GM12872 (cell line): ENCODE data around the gene ASH1L.

Source experiments
- TF ChIP-seq, protein P1 (sequence below): IDR thresholded peaks from 3 replicates; pipeline ENCODE4 v1.5.1; 2011; ENCODE audit warnings: low read depth, mild to moderate bottlenecking, low read length, moderate library complexity; ENCODE audit not compliant: insufficient read depth

ASH1L gene

GRCh38 chr1:155301342-155301841 lies 261.2 kb downstream of the ASH1L start, which contains the start of gene PKLR:
PKLR (minus strand) TSS chr1:155301438; CDS start chr1:155301395, 43 bp downstream.
- TF ChIP-seq, protein P1, sequence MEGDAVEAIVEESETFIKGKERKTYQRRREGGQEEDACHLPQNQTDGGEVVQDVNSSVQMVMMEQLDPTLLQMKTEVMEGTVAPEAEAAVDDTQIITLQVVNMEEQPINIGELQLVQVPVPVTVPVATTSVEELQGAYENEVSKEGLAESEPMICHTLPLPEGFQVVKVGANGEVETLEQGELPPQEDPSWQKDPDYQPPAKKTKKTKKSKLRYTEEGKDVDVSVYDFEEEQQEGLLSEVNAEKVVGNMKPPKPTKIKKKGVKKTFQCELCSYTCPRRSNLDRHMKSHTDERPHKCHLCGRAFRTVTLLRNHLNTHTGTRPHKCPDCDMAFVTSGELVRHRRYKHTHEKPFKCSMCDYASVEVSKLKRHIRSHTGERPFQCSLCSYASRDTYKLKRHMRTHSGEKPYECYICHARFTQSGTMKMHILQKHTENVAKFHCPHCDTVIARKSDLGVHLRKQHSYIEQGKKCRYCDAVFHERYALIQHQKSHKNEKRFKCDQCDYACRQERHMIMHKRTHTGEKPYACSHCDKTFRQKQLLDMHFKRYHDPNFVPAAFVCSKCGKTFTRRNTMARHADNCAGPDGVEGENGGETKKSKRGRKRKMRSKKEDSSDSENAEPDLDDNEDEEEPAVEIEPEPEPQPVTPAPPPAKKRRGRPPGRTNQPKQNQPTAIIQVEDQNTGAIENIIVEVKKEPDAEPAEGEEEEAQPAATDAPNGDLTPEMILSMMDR: no peak

GRCh38 chr1:155300553-155301329 lies 261.9 kb downstream of the ASH1L start:
- TF ChIP-seq, protein P1: no peak

DNA sequence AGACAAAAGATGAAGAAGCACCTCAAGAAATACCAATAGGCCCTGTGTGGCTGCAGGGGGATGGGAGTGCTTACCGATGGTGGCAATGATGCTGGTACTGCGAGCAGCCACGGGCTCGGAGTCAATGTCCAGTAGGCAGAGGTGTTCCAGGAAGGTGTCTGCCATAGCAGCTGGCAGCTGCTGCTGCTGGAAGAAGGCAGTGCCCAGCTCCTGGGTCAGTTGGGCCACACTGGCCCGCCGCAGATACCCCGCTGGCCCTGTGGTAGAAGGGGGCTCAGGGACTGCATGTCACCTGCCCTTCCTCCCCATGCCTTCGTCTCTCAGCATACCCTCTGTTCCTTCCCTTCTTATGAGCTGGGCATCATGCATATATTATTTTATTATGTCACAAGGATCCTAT lies 262.6 kb downstream of the ASH1L start:
- TF ChIP-seq, protein P1: no peak

DNA sequence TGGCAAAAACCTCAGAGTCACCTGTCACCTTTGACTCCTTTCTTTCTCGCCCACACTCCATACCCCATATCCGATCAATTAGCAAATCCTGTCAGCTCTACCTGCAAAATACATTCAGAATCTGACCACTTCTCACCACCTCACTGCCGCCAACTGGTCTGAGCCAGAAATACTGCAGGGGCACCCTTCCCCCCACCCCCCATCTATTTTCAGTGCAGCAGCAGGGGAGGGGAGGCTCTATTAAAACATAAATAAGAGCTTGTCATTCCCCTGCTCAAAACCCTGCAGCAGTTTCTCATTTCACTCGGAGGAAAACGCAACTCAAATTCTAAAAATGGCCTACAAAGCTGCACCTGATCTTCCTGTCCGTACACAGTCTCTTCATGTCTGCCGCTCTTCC lies 265.2 kb downstream of the ASH1L start:
- TF ChIP-seq, protein P1: no peak

DNA sequence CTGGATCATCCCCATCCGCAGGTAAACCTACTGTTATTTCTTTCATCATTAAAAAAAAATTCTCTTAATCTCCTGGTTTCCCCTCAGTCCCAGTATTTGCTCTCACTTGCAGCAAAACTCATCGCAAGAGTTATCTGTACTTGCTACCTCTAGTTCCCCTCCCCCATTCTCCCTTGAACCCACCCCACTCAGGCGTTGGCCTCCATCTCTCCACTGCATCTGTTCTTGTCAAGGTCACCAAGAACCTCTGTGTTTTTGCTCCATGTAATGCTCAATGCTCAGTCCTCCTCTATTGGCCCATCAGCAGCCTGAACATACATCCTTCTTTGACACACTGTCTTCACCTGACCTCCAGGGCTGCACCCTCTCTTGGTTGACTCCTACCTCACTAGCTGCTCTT lies 265.9 kb downstream of the ASH1L start:
- TF ChIP-seq, protein P1: no peak

- TF ChIP-seq, protein P1: no peak
Observed at GRCh38 chr1:155295942-155296267, 266.7 kb downstream of the ASH1L start.

DNA sequence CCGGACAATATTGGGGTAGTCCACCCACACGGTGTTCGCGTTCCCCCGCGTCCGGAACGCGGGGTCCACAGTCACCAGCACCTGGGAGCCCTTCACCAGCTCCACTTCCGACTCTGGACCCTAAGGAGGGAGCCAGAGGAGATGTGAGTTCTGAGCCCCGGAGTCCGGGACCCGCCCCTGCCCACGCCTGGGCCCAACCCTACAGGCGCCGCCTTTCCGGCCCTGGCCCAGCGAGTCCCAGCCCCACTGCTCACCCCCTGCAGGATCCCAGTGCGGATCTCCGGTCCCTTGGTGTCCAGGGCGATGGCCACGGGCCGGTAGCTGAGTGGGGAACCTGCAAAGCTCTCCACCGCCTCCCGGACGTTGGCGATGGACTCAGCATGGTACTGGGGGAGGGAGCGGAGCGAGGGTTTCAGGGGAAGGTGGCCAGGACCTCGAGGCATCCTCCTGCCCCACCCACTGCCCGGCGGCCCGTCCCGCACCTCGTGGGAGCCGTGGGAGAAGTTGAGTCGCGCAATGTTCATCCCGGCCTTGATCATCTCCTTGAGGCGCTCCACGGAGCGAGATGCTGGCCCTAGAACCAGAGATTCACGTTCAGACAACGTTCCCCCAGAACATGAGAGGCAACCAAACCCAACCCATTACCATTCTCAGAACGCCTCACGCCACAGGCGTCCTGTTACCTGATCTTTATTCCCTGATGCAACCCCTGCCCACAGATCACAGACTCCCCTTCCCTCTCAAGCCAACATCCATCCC lies 267.2 kb downstream of the ASH1L start:
- TF ChIP-seq, protein P1: no peak
